CD4-positive, alpha-beta T cell treated with Interferon alpha-2 for 1 hour (primary cell): ENCODE measurements around the gene RRP36.

Experiments used
- DNase-seq, 2 donors: peaks; one replicate each; pipeline ENCODE4 v3.0.0-alpha.2; 2020 to 2022

The RRP36 gene

GRCh38 chr6:43074847-43075669 is 53.6 kb downstream of the RRP36 start:
- no peak for DNase-seq

- DNase-seq, result peak; percentile 7 to 22
Measured at GRCh38 chr6:43075670-43076463, 54.4 kb downstream of the RRP36 start, which contains the start of gene PTK7. Gene PTK7, plus strand, starts transcription at chr6:43076314. Its CDS starts 175 bp downstream, at chr6:43076489.

GRCh38 chr6:43076464-43077332 is 55.3 kb downstream of the RRP36 start:
- DNase-seq, result no peak

- DNase-seq, result no peak
Measured at GRCh38 chr6:43077333-43077809, 55.9 kb downstream of the RRP36 start.

DNA sequence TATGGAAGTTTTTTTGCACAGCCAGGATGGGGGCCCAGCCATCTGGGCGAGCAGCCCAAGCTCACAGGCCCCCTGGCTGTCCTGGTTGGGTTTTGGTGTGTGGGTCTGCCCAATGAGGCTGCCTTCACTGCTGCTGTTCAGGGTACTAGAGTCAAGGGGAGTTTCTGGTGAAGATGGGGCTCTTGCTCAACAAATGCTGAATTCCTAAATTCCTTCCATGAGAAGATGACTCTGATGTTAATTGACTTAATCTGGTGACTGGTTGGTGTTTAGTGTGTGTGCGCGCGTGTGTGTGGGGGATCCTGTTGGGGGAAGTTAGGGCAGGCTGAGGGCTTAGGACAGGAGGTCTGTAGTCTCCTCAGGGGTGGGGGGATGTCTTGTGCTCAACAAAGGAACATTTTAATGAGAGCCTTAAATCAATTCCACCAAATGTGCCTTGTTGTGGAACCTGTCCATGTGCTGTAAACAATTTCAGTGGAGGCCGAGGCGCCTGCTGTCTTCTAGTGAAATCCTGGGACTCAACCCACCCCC is 56.6 kb downstream of the RRP36 start:
- DNase-seq, result no peak

DNA sequence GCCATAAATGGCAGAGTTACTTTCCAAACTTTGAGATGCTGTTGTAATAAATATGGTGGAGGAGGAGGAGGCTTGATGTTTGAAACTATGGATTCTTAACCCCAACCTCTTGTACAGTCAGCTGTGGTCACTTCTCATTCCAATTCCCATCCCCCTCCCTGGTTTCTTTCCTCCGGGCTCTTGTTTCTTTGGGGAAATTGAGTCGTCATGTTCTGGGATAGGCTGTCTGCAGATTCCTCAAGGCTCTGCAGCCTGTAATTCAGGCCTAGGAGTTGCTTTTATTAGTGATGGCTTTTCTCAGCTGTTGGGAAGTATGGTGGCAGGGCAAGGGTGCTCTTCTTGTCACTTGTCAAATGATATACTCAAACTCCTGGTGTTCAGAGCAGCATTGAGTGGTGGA is 57.3 kb downstream of the RRP36 start:
- DNase-seq, result no peak
